Activated gamma-delta T cell treated with Interleukin-2 at 50 U/mL for 16 hours (primary cell): ENCODE data around the gene PSAP.

Experiments used
- DNase-seq: peaks from one replicate; pipeline ENCODE4 v3.0.0-alpha.2; 2020

The PSAP gene

DNA sequence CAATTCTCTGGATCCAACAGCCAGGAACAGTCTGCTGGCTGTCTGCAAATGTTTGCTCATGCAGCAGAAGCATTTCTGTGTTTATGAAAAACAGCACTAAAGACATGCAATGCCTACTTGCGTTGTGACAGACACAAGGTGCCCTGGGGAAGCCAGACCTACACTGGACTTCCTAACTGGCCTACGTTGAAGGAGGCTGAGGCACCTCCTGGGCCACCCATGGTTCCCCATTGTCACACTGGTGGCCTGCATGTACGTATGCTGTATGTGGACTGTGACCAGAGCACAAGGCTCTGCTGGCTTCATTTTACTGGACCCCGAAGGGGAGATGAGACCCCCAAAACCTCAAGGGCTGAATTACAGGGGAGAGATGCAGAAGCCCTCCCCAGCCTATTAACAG lies 27.7 kb downstream of the PSAP start:
- DNase-seq, result no peak

DNA sequence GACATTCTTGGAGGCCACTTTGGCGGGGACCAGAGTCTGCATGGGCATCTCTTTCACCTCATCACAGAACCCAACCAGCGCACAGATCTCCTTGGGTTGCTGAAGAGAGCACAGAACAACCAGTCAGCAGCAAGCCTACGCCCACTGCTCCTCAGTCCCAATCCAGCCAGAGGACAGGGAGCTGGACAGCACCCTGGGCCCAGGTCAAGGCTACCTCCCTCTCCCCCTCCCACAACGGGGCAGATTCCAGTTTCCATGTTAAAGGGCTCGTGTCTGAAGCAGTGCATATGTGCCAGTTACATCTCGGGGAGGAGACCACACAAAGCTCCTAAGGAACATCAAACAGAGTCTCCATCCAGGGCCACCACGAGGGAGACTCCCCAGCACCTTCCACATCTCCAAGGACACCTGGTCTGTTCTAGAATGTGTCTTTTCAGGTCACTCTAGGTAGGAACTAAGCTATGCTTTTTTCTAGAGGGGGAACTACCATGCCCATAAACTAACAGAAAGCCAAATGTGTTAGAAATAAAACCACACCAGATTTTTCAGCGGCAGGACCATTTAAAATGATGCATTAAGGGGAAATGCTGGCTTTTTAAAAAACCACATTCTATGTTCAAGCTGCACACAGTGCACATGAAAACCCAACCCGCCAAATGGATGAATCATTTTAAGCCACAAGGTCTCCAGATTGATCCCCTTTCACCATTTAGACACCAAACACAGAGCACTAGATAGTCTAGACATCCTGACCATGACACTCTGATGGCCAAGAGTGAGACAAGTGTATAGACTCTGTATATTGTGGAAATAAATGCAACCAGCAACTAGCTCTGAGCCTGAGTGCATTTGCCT lies 28.9 kb downstream of the PSAP start:
- DNase-seq, result no peak

GRCh38 chr10:71820966-71821365 lies 30.1 kb downstream of the PSAP start:
- DNase-seq, result no peak

- DNase-seq, result no peak
Measured at GRCh38 chr10:71819985-71820384, 31.1 kb downstream of the PSAP start.

DNA sequence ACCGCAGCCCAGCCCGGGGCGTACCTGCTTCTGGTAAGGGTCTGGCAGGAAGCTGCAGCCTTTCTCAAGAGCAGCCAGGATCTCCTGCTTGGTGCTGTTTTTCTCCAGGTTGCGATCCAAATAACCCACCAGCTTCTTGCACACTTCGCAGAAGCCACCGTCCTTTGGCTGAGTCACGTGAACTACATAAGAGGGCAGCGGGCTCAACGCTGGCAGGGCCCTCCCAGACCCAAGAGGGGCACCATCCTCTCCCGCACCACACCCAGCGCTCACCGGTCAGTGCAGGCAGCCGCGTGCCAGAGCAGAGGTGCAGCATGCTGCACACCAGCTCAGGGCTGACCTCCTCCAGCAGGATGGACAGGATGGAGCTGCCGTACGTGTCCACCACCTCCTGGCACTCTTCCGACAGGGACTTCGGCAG lies 31.6 kb downstream of the PSAP start:
- DNase-seq, result no peak

- DNase-seq, result no peak
Measured at GRCh38 chr10:71818674-71819260, 32.3 kb downstream of the PSAP start.

DNA sequence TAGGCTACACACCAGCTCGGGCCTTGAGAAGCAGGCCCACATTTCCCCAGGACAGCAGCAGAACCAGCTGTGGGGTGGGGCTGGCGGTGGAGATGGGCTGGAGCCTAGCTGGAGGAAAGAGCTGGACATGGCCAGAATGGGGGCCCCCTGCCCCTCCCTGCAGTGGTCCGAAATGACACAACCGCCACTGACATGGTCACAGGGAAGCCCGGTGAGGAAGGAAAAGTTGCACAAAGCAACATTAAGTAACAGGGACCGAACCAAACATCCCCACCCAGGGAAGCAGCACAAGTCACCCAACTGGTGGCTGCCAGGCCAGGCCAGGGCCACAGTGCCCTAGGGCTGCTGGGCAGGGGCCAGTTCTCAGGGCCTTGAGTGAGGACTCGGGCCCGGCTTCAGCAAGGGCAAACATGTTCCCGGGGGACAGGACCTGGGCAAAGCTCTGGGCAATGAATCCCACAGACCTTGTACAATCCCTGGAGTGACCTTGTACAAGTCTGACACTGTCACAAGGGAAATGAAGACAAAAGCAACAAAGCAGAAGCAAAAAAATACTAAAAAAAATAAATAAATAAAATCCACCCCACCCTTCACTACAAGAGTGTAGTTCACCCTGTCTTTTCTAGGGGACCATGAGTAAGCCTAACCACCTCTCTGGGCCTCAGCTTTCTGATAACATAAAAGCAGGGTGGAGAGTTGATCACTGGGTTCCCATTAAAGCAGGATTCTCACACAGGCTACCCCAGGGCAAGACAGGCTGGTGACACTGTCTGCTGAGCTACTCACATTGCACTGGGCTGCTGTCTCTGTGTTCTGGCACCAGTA lies 33.0 kb downstream of the PSAP start:
- DNase-seq, result no peak

GRCh38 chr10:71816936-71817618 lies 34.0 kb downstream of the PSAP start:
- no peak for DNase-seq

DNA sequence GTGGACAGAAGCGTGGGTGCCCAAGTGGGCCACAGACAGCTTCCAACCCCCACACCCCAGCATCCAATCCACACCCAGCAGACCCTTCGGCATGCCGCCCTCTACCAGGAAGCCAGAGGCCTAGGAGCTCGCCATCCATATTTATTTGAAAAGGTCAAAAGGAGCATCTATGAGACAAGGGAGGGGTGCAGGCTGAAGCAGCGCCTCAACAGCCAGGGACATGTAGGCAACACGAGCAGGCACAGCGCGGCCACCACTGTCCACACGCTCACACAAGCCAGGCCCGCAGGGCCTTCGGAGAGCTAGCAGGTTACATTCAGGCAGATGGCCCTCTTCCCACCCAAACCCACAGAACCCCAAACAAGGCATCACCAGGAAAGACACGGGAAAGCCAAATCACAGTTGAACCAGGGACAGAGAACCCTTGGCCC lies 34.6 kb downstream of the PSAP start:
- DNase-seq, result no peak

DNA sequence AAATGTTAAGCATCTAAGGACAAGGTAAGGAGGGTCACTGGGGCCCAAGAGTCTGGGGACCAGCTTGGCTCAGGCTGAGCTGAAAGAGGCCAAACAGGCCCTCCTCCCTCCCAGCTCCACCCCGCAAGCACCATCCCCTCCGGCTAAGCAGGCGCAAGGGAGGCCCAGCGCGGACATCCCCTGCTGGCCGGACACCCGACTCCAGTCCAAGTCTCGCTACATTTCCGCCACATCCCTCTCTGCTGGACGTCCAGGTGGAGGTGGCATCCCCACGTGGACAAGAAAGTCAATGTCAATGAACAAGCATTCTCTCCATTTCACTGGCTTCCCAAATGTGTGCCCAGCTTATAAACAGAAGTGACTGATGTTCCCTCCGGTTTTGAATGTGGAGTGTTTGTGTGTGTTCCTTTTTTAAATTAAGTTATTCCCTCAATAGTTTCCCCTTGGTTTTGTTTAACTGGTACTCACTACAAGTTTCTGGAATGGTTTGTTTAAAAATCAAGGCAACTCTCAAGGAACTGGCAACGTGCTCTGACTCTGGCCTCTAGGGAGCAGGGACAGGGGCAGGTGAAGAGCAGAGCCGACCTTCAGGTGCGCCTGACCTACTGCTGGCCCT lies 35.4 kb downstream of the PSAP start:
- no peak for DNase-seq

DNA sequence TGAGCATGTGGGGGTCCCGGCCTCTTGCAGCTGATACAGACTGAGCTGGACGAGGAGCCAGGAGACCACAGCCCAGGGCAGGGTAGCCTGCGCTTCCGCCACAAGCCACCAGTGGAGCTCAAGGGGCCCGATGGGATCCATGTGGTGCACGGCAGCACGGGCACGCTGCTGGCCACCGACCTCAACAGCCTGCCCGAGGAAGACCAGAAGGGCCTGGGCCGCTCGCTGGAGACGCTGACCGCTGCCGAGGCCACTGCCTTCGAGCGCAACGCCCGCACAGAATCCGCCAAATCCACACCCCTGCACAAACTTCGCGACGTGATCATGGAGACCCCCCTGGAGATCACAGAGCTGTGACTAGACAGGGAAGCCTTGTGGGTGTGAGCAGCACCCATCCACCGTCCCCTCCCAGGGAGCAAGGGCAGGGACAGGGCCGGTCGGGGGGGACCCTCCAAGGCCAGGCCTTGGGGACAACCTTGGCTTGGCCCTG lies 36.1 kb downstream of the PSAP start:
- no peak for DNase-seq

DNA sequence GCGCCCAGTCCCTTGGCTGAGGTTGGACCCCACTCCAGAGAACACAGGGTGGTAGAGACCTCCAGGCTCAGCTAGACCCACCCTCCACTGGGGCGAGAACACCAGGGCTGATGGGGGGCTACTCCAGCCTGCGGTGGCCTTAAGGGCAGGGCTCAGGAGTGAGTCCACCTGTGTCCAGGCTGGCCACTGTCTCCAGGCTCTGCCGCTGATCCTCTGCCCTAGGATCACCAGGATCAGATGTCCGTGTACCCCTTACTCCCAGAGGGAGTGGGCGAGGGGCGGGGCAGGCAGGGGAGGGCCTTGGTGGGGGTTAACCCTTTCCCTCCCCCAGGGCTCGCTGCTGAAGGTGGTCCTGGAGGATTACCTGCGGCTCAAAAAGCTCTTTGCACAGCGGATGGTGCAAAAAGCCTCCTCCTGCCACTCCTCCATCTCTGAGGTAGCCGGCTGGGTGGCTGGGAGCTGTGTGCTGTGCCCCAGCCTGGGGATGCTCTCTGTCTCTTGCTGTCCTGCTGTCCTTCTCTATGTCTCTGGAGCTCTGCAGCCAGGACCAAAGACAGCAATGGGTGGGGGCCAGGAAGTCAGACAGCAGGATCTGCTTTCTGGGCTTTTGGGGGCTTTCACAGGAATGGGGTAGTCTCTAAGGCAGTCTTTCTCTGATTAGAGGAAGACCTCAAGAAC lies 38.0 kb downstream of the PSAP start:
- no peak for DNase-seq

DNA sequence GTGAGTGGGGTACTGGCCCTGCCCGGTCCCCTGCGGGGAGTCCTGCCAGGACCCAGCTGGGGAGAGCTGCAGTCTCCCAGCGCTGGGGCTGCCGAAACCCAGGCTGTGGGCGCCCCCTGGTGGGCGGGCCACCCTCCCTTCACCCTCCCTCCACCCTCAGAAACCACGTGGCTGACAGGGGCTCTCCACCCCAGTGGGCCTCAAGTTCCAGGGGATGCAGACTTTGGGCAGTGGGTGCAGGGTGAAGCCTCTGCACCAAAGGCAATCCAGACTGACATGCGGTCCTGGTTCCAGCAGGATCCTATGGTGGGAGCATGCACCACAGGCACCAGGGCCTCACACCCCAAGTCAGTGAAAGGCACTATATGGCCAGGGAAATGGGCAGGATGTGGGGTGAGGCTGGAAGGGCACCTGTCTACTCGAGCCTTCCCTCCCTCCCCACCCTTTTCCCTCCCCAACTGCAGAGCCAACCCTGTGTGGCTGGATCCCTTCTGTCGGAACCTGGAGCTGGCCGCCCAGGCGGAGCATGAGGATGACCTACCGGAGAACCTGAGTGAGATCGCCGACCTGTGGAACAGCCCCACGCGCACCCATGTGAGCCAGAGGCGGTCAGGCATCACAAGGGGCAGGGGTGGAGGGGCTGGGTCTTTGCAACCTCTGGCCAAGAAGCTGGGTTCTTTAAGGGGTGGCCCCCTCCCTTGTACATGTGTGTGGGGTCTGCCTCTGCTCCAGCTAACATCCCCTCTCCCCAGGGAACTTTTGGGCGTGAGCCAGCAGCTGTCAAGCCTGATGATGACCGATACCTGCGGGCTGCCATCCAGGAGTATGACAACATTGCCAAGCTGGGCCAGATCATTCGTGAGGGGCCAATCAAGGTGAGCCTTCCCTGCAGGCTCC lies 38.8 kb downstream of the PSAP start:
- DNase-seq, result peak; percentile 80

DNA sequence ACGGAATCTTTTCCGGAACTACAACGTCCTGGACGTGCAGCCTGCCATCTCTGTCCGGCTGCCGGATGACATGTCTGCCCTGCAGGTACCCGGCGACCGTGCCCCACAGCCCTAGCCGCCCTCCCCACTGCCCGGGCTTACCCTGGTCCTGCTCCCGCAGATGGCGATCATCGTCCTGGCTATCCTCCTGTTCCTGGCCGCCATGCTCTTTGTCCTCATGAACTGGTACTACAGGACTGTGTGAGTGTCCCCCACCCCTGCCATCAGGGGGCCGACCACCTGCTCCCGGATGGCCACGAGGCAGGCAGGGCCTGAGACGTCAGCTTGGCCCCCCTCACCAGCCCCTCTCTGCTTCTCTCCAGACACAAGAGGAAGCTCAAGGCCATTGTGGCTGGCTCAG lies 39.7 kb downstream of the PSAP start:
- DNase-seq, result no peak

DNA sequence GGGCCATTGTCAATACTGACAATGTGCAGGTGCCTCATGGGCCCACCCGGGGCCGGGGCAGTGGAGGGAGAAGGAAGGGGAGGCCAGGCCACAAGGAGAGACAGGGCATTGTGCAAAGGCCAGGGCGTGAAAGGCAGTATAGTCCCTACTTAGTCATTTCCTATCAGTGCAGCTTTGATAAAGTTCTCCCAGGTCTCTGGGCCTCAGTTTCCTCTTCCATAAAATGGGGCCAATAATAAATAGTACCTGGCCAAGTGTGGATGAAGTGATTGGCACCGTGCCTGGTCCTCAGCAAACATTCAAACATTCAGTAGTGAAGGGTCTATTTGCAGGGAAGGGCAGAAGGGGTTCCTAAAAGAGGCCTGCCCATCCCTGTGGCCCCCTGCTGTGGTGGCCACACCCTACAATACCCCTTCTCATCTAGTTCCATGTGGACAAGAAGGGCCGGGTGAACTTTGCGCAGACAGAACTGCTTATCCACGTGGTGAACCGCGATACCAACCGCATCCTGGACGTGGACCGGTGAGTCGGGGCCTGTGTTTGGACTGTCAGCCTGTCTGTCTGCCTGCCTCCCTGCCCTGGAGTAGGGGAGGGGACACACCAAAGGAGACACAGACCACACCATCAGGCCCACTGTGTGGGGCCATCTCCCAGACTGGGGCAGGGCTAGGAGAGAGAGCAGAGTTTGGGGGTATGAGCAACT lies 40.9 kb downstream of the PSAP start:
- DNase-seq, result no peak

- no peak for DNase-seq
Measured at GRCh38 chr10:71809628-71810027, 41.4 kb downstream of the PSAP start.

DNA sequence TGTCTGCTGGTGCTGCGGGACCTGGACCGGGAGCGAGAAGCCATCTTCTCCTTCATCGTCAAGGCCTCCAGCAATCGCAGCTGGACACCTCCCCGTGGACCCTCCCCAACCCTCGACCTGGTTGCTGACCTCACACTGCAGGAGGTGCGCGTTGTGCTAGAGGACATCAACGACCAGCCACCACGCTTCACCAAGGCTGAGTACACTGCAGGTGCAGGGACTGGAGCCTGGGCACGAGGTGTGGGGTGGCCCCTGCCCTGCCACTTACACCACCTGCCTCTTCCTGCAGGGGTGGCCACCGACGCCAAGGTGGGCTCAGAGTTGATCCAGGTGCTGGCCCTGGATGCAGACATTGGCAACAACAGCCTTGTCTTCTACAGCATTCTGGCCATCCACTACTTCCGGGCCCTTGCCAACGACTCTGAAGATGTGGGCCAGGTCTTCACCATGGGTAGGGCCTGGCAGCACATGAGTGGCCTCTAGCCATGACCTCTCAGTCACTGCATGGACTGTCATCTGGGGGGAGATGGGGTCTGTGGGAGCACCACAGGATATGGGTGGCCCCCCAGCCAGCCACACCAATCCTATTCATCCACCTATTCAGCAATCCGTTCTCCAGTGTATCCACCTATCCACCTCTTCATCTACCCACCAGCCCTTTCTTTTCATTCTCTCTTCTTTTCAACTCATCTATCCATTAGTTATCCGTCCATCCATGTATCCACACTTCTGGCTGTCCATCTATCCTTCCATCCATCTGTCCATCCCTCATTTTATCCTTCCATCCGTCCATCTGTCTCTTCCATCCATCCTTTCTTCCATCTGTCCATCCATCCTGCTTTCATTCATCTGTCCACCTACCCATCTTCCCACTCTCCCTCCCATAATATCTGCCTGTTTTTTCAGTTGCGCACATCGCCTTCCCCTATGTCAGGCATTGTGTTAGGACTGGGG lies 43.2 kb downstream of the PSAP start:
- no peak for DNase-seq

GRCh38 chr10:71806704-71807556 lies 44.1 kb downstream of the PSAP start:
- no peak for DNase-seq
